Measurements from ENCODE around the gene AOAH. TPM values are rescaled to one million over a fixed set of nuclear protein-coding genes. Genes with fewer than 3 reads are reported as not detected.

The AOAH gene
- total RNA-seq, 1 experiment from 2014 or later: not detected

GRCh38 chr7:36611703-36612102 lies 112.6 kb downstream of the AOAH start:
- Histone ChIP-seq H3K4me1 (ENCODE audit: insufficient read depth, low read length, poor library complexity, severe bottlenecking) (no peaks in the 10 kb centered on the region), H3K27me3 (replicated peaks; ENCODE audit: insufficient read depth, low read depth, low read length, poor library complexity) (peaks cover 25% of the 10 kb centered on the region), H3K4me3 (ENCODE audit: low read depth, low read length, poor library complexity, severe bottlenecking) (no peak overlapping the region), H3K27ac (ENCODE audit: low read depth, low read length, poor library complexity, severe bottlenecking) (no peak overlapping the region), H3K9me3 (ENCODE audit: low read depth, low read length, poor library complexity, severe bottlenecking) (no peaks in the 10 kb centered on the region), H3K36me3 (ENCODE audit: insufficient read depth, low read length, poor library complexity, severe bottlenecking) (no peaks in the 10 kb centered on the region)
- CTCF ChIA-PET: no interaction called here
- no TSS peak for BruUV-seq (replicated peaks)
- intact Hi-C loops (cut with micrococcal nuclease; ENCODE audit: unreplicated experiment): no loop called here
- TF ChIP-seq CTCF (conservative IDR thresholded peaks at IDR 0.05; ENCODE audit: low read depth, low read length): no peak
- TF ChIP-seq EZH2 (IDR thresholded peaks at IDR 0.05; ENCODE audit: borderline replicate concordance, low read depth, low read length, poor library complexity, severe bottlenecking): no peak
- POLR2A ChIA-PET (ENCODE audit: low non-redundant PET): no interaction called here
- DNase-seq (ENCODE audit: low spot score): no peak

GRCh38 chr7:36607721-36608095 lies 116.6 kb downstream of the AOAH start:
- no peak overlapping the region for H3K4me3 ChIP-seq (ENCODE audit: low read depth, low read length, poor library complexity, severe bottlenecking)
- ChIA-PET POLR2A (ENCODE audit: low non-redundant PET) (no interaction called here), CTCF (no interaction called here)
- H3K36me3 ChIP-seq (ENCODE audit: insufficient read depth, low read length, poor library complexity, severe bottlenecking): no peaks in the 10 kb centered on the region
- no peak overlapping the region for H3K27ac ChIP-seq (ENCODE audit: low read depth, low read length, poor library complexity, severe bottlenecking)
- DNase-seq (ENCODE audit: low spot score): no peak
- peaks cover 31% of the 10 kb centered on the region for H3K27me3 ChIP-seq (replicated peaks; ENCODE audit: insufficient read depth, low read depth, low read length, poor library complexity)
- H3K9me3 ChIP-seq (ENCODE audit: low read depth, low read length, poor library complexity, severe bottlenecking): no peaks in the 10 kb centered on the region
- intact Hi-C loops (cut with micrococcal nuclease; ENCODE audit: unreplicated experiment): no loop called here
- TF ChIP-seq CTCF (conservative IDR thresholded peaks at IDR 0.05; ENCODE audit: low read depth, low read length): no peak
- TF ChIP-seq EZH2 (IDR thresholded peaks at IDR 0.05; ENCODE audit: borderline replicate concordance, low read depth, low read length, poor library complexity, severe bottlenecking): no peak
- BruUV-seq (replicated peaks): no TSS peak
- H3K4me1 ChIP-seq (ENCODE audit: insufficient read depth, low read length, poor library complexity, severe bottlenecking): no peaks in the 10 kb centered on the region

GRCh38 chr7:36606976-36607720 lies 117.1 kb downstream of the AOAH start:
- intact Hi-C loops (cut with micrococcal nuclease; ENCODE audit: unreplicated experiment): no loop called here
- no peak for DNase-seq (ENCODE audit: low spot score)
- no TSS peak for BruUV-seq (replicated peaks)
- H3K27me3 ChIP-seq (replicated peaks; ENCODE audit: insufficient read depth, low read depth, low read length, poor library complexity): peaks cover 26% of the 10 kb centered on the region
- POLR2A ChIA-PET (ENCODE audit: low non-redundant PET): no interaction called here
- no peaks in the 10 kb centered on the region for H3K4me1 ChIP-seq (ENCODE audit: insufficient read depth, low read length, poor library complexity, severe bottlenecking)
- no peak for TF ChIP-seq EZH2 (IDR thresholded peaks at IDR 0.05; ENCODE audit: borderline replicate concordance, low read depth, low read length, poor library complexity, severe bottlenecking)
- no peak for TF ChIP-seq CTCF (conservative IDR thresholded peaks at IDR 0.05; ENCODE audit: low read depth, low read length)
- H3K36me3 ChIP-seq (ENCODE audit: insufficient read depth, low read length, poor library complexity, severe bottlenecking): no peaks in the 10 kb centered on the region
- H3K4me3 ChIP-seq (ENCODE audit: low read depth, low read length, poor library complexity, severe bottlenecking): no peak overlapping the region
- CTCF ChIA-PET: no interaction called here
- no peak overlapping the region for H3K27ac ChIP-seq (ENCODE audit: low read depth, low read length, poor library complexity, severe bottlenecking)
- no peaks in the 10 kb centered on the region for H3K9me3 ChIP-seq (ENCODE audit: low read depth, low read length, poor library complexity, severe bottlenecking)
